Measurements from ENCODE around the gene GPD2. TPM values are rescaled to one million over a fixed set of nuclear protein-coding genes. Genes with fewer than 3 reads are reported as not detected.

GPD2 gene
- total RNA-seq, 1 experiment from 2014 or later = 114 TPM

DNA sequence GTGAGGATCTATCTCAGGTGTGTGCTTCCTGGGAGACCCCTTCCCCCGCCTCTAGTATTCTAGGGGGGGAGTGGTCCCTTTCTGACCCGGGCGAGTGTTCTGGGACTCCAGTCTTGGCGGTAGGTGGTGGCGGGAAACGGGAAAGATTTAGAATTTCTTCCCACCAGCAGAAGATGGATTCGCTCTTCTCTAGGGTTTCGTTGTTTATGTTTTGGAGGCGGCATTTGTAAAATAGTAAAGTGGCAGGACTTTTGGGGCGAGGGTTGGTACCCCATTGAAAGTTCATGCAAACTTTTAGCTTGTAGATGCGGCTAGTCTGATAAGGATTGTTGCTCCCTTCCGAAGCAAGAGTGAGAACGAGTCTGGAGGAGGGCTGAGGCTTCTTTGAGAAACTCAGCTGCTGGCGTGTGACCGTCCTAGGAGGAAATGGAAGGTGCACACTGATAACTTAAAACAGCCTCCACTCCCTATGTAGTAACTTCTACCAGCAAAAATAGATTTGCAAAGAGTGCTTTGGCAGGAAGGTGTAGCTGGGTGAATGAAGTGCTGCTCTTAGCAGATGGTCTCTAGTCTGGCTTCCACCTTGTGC is 412 bp downstream of the GPD2 start:
- peak; percentile 42 for DNase-seq (ENCODE audit: low read depth)

DNA sequence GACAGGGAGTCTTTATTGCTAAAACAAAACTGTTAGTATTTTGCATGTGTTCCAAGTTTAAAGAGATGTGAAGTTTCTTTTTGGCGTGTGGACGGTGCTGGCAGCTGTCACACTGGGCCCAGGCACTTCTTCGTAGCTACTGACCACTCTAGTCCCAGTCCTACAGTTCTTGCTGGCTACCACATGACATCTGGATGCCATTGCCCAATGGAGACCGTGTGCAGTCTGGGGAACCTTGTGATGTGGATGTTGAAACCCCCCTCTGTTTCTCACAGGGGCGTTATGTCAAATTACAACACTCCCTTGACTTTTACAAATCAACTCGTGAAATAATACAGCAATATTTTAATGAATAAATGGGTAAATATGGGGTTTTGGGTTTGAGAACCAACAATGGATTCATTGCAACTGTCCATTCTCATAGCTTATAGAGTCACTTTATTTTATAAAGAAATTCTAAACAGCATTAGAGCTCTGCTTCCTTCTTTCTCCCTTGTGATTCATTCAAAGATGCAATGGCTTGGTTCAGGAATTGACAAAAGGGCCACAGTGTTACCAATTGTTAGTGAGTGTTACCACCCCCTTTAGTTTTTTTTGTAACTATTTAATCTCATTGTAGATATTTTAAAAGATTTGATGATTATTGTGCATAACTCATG is 1.2 kb downstream of the GPD2 start:
- peak; percentile 56 for DNase-seq (ENCODE audit: low read depth)

- DNase-seq (ENCODE audit: low read depth) = no peak
These were observed 1.8 kb downstream of the GPD2 start for GRCh38 chr2:156437931-156438410.

- no peak for DNase-seq (ENCODE audit: low read depth)
These were observed 6.9 kb downstream of the GPD2 start for GRCh38 chr2:156443089-156443488.

- DNase-seq (ENCODE audit: low read depth) = peak; percentile 95
These were observed 9.4 kb downstream of the GPD2 start for GRCh38 chr2:156445296-156446220.

DNA sequence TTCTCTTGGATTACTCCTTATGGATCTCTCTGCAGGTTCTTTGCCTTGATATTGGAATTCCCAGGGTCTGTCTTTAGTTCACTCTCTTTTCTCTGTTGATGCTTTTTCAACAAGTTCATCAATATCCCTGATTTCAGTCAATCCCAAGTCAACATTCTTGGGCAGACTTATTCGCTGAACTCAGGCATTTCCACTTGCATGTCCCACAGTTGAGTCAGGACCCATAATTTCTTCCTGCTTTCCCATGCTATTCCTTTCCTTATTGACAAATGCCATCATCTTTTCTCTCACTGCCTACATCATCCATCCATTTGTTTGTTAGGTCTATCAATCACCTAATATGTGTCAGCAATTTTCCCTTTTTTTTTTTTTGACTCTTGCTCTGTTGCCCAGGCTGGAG is 11.6 kb downstream of the GPD2 start:
- no peak for DNase-seq (ENCODE audit: low read depth)

DNA sequence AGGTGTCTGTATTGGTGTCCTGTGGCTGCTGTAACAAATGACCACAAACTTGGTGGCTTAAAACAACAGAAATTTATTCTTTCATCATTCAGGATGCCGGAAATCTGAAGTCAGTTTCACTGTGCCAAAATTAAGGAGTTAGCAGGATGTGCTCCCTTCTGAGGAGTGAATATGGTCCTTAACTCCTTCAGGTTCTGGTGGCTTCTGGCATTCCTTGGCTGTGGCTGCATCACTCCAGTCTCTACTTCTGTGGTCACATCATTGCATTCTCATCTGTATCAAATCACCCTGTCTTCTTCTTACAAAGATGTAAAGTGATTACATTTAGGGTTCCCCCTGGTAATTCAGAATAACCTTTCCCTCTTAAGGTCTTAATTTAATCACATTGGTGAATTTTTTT is 12.6 kb downstream of the GPD2 start:
- no peak for DNase-seq (ENCODE audit: low read depth)

DNA sequence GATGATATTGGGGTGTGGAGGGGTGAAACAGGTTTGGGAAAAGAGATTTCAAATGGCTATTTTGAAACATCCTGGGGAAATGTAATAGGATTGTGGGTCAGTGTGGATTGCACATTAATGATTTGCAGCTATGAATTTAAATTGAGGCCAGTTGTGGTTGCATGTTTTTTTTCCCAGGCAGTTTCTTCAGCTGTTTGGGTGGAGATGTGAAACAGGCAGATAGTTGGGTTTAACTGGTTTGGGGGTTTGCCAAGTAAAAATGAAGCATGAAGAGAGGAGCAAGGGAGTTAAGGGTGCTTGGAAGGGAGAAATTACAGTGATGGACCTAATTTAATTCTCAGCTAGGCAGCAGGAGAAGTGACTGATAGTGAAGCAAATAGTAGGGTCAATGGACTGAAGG is 16.8 kb downstream of the GPD2 start:
- peak; percentile 94 for DNase-seq (ENCODE audit: low read depth)

DNA sequence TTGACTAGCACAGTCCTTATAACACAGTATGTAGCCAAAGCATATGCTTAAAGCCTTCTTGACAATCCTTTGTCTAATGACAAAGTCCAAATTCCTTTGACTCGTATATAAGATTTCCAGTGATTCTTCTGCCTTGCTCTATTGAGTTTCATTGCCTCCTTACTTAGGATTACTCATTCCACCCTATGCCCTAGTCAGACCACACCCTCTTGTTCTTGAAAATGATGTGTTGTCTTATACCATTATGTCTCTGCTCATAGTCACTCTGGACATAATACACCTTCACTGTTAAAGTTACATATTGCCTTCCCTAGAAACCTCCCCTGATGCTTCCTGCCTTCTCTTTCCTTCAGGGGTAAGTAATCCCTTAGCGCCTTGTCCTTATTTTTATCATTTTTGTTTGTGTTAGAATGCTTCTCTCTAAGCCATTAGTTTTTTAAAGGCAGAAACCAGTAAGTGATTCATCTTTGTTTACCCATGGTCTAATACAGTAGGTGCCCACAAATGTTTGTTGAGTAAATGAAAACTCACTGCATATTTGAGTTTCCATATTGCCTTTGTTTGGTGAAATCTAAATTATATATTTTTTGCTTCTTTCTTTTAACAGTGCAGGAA is 19.3 kb downstream of the GPD2 start:
- peak; percentile 76 for DNase-seq (ENCODE audit: low read depth)

DNA sequence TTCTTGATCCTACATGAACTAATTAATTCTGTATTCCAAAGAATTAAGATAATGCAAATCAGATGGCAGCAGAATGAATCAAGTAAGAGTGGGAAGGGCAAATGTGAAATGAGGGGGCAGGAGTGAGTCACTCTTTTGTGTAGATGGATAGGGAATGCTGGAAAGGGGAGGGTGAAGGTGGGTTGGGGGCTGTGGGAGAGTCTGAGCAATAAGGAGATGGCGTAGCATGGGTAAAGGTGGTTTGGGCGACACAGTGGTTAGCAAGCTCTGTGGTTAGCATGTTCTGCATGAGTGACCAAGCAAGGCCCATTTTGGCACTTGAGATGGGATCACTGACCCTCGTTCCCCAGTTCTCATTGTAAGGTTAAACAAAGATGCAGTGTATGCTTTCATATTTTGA is 20.4 kb downstream of the GPD2 start:
- DNase-seq (ENCODE audit: low read depth) = no peak

DNA sequence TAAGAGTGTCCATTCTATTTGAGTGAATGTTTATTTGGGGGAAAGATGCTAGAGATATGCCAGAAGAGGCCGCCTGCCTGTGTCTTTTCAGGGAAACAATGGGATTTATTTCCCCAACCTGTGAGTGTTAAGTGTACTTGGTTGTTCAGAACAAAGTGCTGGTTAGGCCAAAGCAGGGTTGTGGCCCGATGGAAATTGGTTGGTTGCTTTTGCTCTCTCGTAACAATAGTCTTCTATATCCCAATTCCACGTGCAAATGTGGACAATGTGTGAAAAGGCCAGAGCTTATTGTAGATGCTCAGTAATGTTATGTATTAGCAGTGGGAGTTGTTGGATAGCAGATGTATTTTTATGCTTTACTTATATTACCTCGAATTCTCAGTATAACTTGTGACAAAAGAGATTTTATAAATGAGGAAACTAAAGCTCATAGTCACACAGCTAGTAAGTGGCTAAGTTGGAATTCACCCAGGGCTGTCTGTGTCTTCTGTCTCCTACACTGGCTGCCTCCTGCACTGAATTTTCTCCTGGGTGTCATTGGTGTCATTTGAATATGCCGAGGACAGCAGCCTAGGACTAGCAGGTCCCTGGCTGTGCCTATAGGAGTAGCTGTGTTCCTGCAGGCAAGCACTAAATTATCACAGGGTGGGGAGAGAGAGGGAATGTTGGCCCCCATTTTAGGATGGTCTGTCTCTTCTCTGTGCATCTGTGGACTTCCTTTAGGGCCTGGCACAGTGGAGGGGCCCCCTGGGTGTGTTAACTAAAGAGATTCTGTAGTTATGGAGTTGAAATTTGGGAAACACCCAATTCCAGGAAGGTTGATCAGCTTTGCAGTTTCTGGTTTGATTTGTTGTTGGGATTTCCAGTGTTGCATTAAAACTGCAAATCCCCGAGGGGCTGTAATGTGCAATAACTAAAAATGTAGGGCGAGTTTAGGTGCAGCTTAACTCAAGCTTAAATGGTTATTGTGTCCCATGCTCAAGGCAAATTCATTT is 21.6 kb downstream of the GPD2 start:
- DNase-seq (ENCODE audit: low read depth) = no peak

DNA sequence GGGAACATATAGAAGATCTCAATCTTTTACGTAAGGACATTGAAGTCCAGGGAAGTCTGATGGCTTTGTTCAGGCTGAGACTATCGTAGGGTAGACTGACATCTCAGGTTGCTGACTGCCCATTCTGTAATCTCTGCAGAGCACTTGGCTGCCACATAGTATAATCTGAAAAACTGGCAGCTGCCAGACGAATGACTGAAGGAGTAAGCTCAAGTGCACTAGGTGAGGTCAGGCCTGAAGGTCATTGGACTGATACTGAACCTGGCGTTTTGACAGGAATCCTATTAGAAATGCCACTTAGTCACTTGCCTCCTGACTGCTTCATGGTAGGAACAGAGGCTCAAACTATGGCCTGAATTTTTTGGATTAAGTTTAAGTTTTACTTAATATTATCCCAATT is 23.5 kb downstream of the GPD2 start:
- DNase-seq (ENCODE audit: low read depth) = no peak

- no peak for DNase-seq (ENCODE audit: low read depth)
These were observed 27.9 kb downstream of the GPD2 start for GRCh38 chr2:156464106-156464505.

GRCh38 chr2:156465573-156465972 is 29.4 kb downstream of the GPD2 start:
- no peak for DNase-seq (ENCODE audit: low read depth)

- DNase-seq (ENCODE audit: low read depth) = no peak
These were observed 30.7 kb downstream of the GPD2 start for GRCh38 chr2:156466739-156467405.

DNA sequence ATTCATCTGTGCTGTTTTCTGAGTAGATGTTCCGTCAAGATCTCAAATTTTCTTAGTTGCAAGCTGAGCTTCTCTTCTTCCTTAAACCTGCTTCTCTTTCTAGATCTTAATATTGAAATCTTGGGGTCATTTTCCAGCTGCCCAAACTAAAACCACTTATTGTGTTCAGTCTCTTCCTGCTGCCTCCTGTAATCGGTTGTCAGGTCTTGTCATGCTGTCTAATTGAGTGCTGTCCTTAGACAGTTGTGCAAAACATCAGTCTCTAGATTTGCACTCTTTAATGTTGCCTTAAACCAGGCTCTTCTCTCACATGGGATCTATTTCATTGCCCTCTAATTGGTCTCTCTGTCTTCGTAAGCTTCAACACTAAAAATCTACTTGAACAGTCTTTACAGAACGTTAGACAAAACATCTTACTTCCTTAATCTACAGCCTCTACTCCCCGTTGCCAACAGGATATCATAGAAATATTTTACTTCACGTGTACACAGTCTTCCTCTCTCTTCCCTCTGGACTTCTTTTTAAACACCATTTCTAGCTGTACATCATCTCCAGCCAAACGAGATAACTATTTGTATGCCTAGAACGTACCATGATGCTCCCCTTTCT is 34.9 kb downstream of the GPD2 start:
- DNase-seq (ENCODE audit: low read depth) = no peak

GRCh38 chr2:156471762-156472161 is 35.6 kb downstream of the GPD2 start:
- no peak for DNase-seq (ENCODE audit: low read depth)

DNA sequence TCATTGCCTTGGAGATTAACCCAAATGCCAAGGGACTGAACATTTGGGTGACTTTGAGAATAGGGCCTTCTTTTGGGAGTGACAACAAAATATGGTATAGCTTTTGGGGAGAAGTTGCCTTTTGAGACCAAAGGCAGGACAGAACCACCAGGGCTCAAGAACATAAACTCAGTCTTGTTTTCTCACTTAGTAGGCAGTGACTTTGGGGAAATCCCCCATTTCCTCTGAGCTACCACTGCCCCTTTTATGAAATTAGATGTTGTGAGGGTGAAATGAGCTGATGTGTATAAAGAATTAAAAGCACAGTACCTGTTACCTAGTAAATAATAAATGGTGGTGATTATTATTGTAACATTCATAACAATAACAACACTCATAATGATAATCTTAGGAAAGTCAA is 36.5 kb downstream of the GPD2 start:
- DNase-seq (ENCODE audit: low read depth) = no peak

GRCh38 chr2:156473445-156473844 is 37.3 kb downstream of the GPD2 start:
- no peak for DNase-seq (ENCODE audit: low read depth)

GRCh38 chr2:156474401-156474800 is 38.2 kb downstream of the GPD2 start:
- DNase-seq (ENCODE audit: low read depth) = no peak
